GM19099 (cell line): ENCODE data around the gene TCEAL3.

ENCODE experiments used
- POLR2A ChIP-seq: IDR thresholded peaks from 3 replicates; pipeline ENCODE4 v1.6.1; 2011; ENCODE audit warnings: low read depth; ENCODE audit not compliant: insufficient read length; ENCODE audit errors: extremely low read depth

The TCEAL3 gene

GRCh38 chrX:103651151-103651773 is 43.5 kb downstream of the TCEAL3 start:
- TF ChIP-seq POLR2A, result no peak

- TF ChIP-seq POLR2A, result no peak
These were observed 48.9 kb downstream of the TCEAL3 start for GRCh38 chrX:103656617-103657016.

- TF ChIP-seq POLR2A, result no peak
These were observed 51.1 kb downstream of the TCEAL3 start for GRCh38 chrX:103658681-103659433.
